ENCODE results near the gene CRYBA4.
"Not testable (repeated sequence)": the region's sequence is repeated elsewhere in the genome, so short reads cannot be mapped to it uniquely, and the experiment has no call there.

The CRYBA4 gene

GRCh38 chr22:26597480-26597879, 24.3 kb upstream of the CRYBA4 start:
- no peak for DNase-seq

GRCh38 chr22:26599505-26599904, 22.3 kb upstream of the CRYBA4 start:
- no peak for DNase-seq

GRCh38 chr22:26601726-26602125, 20.0 kb upstream of the CRYBA4 start:
- no peak for DNase-seq

GRCh38 chr22:26602127-26602526, 19.6 kb upstream of the CRYBA4 start:
- DNase-seq = no peak

- no peak for DNase-seq
Measured at GRCh38 chr22:26604368-26604767, 17.4 kb upstream of the CRYBA4 start.

GRCh38 chr22:26606611-26607010, 15.2 kb upstream of the CRYBA4 start:
- no peak for DNase-seq

- DNase-seq = no peak
Measured at GRCh38 chr22:26608129-26608528, 13.6 kb upstream of the CRYBA4 start.

GRCh38 chr22:26609287-26609686, 12.5 kb upstream of the CRYBA4 start:
- no peak for DNase-seq

- DNase-seq = no peak
Measured at GRCh38 chr22:26610072-26610958, 11.4 kb upstream of the CRYBA4 start.

GRCh38 chr22:26610996-26611395, 10.8 kb upstream of the CRYBA4 start:
- DNase-seq = no peak

- no peak for DNase-seq
Measured at GRCh38 chr22:26612652-26613051, 9.1 kb upstream of the CRYBA4 start.

GRCh38 chr22:26613753-26614152, 8.0 kb upstream of the CRYBA4 start:
- DNase-seq = not testable (repeated sequence)

- DNase-seq = no peak
Measured at GRCh38 chr22:26614322-26614721, 7.4 kb upstream of the CRYBA4 start.

- no peak for DNase-seq
Measured at GRCh38 chr22:26615149-26615548, 6.6 kb upstream of the CRYBA4 start.

GRCh38 chr22:26615830-26616435, 5.8 kb upstream of the CRYBA4 start:
- DNase-seq = no peak

- DNase-seq = no peak
Measured at GRCh38 chr22:26616650-26617049, 5.1 kb upstream of the CRYBA4 start.

GRCh38 chr22:26617271-26618199, 4.2 kb upstream of the CRYBA4 start, which contains the start of gene CRYBB1:
TSS of gene CRYBB1 (minus strand) at chr22:26618027. CDS start at chr22:26616319, 1,708 bp downstream.
- no peak for DNase-seq

- DNase-seq = no peak
Measured at GRCh38 chr22:26618455-26618854, 3.3 kb upstream of the CRYBA4 start.

GRCh38 chr22:26619510-26619909, 2.3 kb upstream of the CRYBA4 start:
- no peak for DNase-seq

- no peak for DNase-seq
Measured at GRCh38 chr22:26620197-26620596, 1.6 kb upstream of the CRYBA4 start.

- no peak for DNase-seq
Measured at GRCh38 chr22:26623984-26624383, 2.2 kb downstream of the CRYBA4 start.

GRCh38 chr22:26624803-26625202, 3.0 kb downstream of the CRYBA4 start:
- no peak for DNase-seq

Measured in effector CD4-positive, alpha-beta T cell (primary cell).